Bronchial epithelial cell (primary cell): ENCODE results near the gene AIDA. TPM values are rescaled to one million over a fixed set of nuclear protein-coding genes. Genes with fewer than 3 reads are reported as not detected.
A peak's percentile ranks its signal among the peaks of the same experiment; 100 is the strongest.

Experiments
- DNase-seq: peaks from one replicate; pipeline ENCODE4 v3.0.0-alpha.2; 2010; ENCODE audit warnings: low read depth
- FAIRE-seq: peaks from 2 replicates; lab custom pipeline; 2011; peaks lifted over from hg19 to GRCh38; lab: Jason Lieb, UNC
- H3K27me3 ChIP-seq: 2 replicates; pipeline ENCODE4 v1.5.1; 2011; ENCODE audit warnings: low read length; ENCODE audit not compliant: control insufficient read depth, insufficient read depth
- H3K36me3 ChIP-seq: 2 replicates; pipeline ENCODE4 v1.5.1; 2011; ENCODE audit warnings: low read length; ENCODE audit not compliant: control insufficient read depth, insufficient read depth
- H3K4me3 ChIP-seq: 2 replicates; pipeline ENCODE4 v1.5.1; 2011; ENCODE audit warnings: mild to moderate bottlenecking, low read depth, low read length, control low read depth
- CTCF ChIP-seq: IDR thresholded peaks from 2 replicates; pipeline ENCODE4 v1.5.1; 2011; ENCODE audit warnings: mild to moderate bottlenecking, moderate library complexity, low read length, control low read depth, inconsistent platforms; ENCODE audit not compliant: insufficient read depth, severe bottlenecking
- total RNA-seq: library from RNA; depleted of rRNA; stranded (reverse); fragments of >200 nt; gene quantifications from 2 replicates; pipeline ENCODE4 v1.2.1, GENCODE V29; 2014

Gene AIDA
- total RNA-seq, 1 donor from 2014 or later: 25.0 TPM

- DNase-seq (no peak), FAIRE-seq (no peak)
- no peaks in the 10 kb centered on the region for H3K27me3 ChIP-seq
- no peak for TF ChIP-seq CTCF
- H3K4me3 ChIP-seq: no peak overlapping the region
- H3K36me3 ChIP-seq: peaks cover 2% of the 10 kb centered on the region
Measured at GRCh38 chr1:222704260-222704659, 8.0 kb downstream of the AIDA start.

- Histone ChIP-seq H3K27me3 (no peaks in the 10 kb centered on the region), H3K36me3 (peaks cover 2% of the 10 kb centered on the region), H3K4me3 (no peak overlapping the region)
- DNase-seq (no peak), FAIRE-seq (no peak)
- TF ChIP-seq CTCF: no peak
Measured at GRCh38 chr1:222702210-222702609, 10.1 kb downstream of the AIDA start.

GRCh38 chr1:222697826-222698225 is 14.5 kb downstream of the AIDA start:
- Histone ChIP-seq H3K4me3 (no peak overlapping the region), H3K36me3 (peaks cover 2% of the 10 kb centered on the region), H3K27me3 (no peaks in the 10 kb centered on the region)
- DNase-seq (no peak), FAIRE-seq (no peak)
- TF ChIP-seq CTCF: no peak

- Histone ChIP-seq H3K27me3 (no peaks in the 10 kb centered on the region), H3K4me3 (no peak overlapping the region), H3K36me3 (no peaks in the 10 kb centered on the region)
- FAIRE-seq (no peak), DNase-seq (peak; percentile 20)
- no peak for TF ChIP-seq CTCF
Measured at GRCh38 chr1:222697203-222697602, 15.1 kb downstream of the AIDA start.

DNA sequence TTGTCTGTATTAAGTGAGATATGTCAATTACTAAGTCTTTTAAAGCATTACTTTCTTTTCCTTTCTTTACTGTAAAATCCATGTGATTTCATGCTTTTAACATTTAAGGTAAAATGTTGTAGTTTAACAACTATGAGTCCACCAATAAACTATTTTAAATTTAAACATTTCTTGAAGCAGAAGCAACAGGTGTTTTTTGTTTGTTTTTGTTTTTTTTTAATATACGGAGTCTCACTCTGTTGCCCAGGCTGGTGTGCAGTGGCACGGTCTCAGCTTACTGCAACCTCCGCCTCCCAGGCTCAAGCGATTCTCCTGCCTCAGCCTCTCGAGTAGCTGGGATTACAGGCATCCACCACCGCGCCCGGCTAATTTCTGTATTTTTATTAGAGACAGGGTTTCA is 15.6 kb downstream of the AIDA start:
- FAIRE-seq: no peak
- Histone ChIP-seq H3K4me3 (no peak overlapping the region), H3K27me3 (no peaks in the 10 kb centered on the region), H3K36me3 (no peaks in the 10 kb centered on the region)
- no peak for TF ChIP-seq CTCF
- DNase-seq: no peak

DNA sequence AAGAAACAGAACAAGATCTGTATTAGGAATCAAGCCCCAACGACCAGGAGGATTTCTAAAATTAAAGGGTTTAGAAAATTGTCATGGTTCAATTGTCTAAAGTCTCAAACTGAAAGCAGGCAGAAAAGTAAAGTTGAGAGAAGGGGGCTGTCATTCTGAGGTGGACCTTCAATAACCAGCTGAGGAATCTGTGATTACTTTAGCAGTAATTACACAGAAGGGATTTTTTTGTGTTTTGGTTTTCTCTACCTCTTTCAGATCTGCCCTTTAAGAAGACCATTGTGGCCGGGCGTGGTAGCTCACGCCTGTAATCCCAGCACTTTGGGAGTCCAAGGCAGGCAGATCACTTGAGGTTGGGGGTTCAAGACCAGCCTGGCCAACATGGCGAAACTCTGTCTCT is 17.4 kb downstream of the AIDA start:
- H3K27me3 ChIP-seq: no peaks in the 10 kb centered on the region
- FAIRE-seq (no peak), DNase-seq (no peak)
- no peaks in the 10 kb centered on the region for H3K36me3 ChIP-seq
- TF ChIP-seq CTCF: no peak
- H3K4me3 ChIP-seq: no peak overlapping the region
